ENCODE data around the gene LDLRAD4.
"Not testable (repeated sequence)": the region's sequence is repeated elsewhere in the genome, so short reads cannot be mapped to it uniquely, and the experiment has no call there.

LDLRAD4 gene

GRCh38 chr18:13262358-13262680 is 43.8 kb downstream of the LDLRAD4 start:
- not testable (repeated sequence) for FAIRE-seq; DNase-seq (ENCODE audit: extremely low spot score, insufficient read length, low read depth)

DNA sequence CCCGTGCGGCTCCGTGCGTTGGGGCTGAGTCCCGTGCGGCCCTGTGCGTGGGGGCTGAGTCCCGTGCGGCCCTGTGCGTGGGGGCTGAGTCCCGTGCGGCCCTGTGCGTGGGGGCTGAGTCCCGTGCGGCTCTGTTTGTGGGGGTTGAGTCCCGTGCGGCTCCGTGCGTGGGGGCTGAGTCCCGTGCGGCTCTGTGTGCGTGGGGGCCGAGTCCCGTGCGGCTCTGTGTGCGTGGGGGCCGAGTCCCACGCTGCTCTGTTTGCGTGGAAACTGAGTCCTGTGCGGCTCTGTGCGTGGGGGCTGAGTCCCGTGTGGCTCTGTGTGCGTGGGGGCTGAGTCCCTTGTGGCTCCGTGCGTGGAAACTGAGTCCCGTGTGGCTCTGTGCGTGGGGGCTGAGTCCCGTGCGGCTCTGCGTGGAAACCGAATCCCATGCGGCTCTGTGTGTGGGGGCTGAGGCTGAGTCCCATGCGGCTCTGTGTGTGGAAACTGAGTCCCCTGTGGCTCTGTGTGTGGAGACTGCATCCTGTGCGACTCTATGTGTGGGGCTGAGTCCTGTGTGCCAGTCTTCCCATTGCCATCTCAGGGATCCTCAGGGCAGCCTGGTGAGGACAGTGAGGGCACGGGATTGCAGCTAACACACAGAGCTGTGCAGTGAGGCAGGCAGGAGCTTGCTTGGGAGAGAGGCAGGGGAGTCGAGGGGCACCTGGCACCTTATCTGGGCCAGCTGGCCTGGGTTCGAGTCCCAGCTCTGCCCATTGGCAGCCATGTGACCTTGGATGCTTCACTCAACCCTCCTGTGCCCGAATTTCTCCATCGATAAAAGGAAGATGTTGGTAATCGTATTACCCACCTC is 44.5 kb downstream of the LDLRAD4 start:
- no peak for FAIRE-seq
- no peak for DNase-seq (ENCODE audit: extremely low spot score, insufficient read length, low read depth)

GRCh38 chr18:13264091-13265007 is 45.8 kb downstream of the LDLRAD4 start:
- DNase-seq (ENCODE audit: extremely low spot score, insufficient read length, low read depth), result no peak
- no peak for FAIRE-seq

- no peak for FAIRE-seq
- DNase-seq (ENCODE audit: extremely low spot score, insufficient read length, low read depth), result no peak
These were observed 46.7 kb downstream of the LDLRAD4 start for GRCh38 chr18:13265008-13265910.

- DNase-seq (ENCODE audit: extremely low spot score, insufficient read length, low read depth), result no peak
- FAIRE-seq, result no peak
These were observed 47.3 kb downstream of the LDLRAD4 start for GRCh38 chr18:13265911-13266217.

GRCh38 chr18:13266218-13267100 is 47.9 kb downstream of the LDLRAD4 start:
- FAIRE-seq (no peak), DNase-seq (ENCODE audit: extremely low spot score, insufficient read length, low read depth) (no peak)

- DNase-seq (ENCODE audit: extremely low spot score, insufficient read length, low read depth), result no peak
- FAIRE-seq, result no peak
These were observed 48.9 kb downstream of the LDLRAD4 start for GRCh38 chr18:13267431-13267873.

DNA sequence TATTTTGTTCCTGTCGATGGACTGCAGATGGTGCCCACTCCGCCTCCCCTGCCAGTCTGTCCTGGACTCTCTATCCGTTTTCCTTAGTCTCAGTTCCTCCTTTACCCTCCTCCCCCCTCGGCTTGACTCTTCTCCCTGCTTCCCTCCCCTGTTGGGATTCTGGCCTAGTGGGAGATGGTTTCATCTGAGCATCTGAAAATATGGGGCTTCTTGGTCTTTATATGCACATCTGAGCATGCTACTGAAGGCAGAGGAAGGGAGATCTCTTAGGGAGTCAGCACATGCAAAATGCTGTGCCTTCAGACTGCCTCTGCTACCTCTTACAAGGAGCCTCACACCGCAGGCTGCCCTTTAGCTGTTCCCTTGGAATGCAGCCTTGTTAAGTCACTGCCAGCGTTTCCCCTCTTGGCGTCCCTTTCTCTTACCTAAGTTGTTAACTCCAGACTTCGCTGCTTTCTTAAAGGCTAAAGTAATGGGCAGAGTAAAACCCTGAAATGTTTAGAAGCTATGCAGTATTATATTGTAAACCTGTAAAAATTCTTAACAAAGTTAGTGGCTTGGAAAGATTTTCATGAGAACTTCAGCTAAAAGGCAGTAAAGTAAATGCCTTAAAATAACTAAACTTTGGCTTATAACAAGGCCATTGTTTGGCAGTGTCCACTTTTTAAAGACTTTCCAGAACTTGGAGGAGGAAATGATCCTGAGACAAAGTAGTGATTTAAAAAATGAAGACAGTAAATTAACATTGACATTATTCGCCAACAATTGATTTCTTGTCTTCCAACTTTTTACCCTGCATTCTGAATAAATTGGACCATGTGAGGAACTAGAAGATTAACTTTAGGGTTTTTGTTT is 49.8 kb downstream of the LDLRAD4 start:
- no peak for FAIRE-seq

GRCh38 chr18:13269013-13269280 is 50.4 kb downstream of the LDLRAD4 start:
- no peak for FAIRE-seq
- no peak for DNase-seq (ENCODE audit: extremely low spot score, insufficient read length, low read depth)

More for the DNA sequence above, 49.8 kb downstream of the LDLRAD4 start:
- DNase-seq (ENCODE audit: extremely low spot score, insufficient read length, low read depth), result no peak

DNA sequence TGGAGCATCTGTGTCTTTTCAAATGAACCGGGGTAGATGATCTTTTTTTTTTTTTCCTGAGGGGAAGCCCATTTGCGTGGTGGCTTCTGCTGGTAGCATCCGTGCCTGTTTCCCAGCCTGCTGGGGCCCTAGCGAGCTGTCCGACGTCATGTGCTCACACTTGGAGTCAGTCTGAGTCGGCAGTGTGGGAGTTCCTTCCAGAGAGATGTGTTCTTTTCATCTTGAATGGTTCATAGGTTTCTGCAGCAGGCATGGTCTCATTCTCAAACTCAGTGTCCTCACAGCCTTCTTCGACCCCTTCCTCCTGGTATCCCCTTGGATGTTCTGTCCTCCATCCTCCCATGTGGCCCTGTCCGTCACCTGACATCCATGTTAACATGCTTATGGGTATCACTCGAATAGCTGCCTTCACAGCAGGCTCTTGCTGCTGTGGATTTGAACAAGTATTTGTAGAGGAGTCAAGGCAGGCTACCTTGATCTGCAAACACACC is 51.0 kb downstream of the LDLRAD4 start:
- FAIRE-seq (no peak), DNase-seq (ENCODE audit: extremely low spot score, insufficient read length, low read depth) (no peak)

GRCh38 chr18:13270279-13270855 is 51.8 kb downstream of the LDLRAD4 start:
- FAIRE-seq (no peak), DNase-seq (ENCODE audit: extremely low spot score, insufficient read length, low read depth) (no peak)

DNA sequence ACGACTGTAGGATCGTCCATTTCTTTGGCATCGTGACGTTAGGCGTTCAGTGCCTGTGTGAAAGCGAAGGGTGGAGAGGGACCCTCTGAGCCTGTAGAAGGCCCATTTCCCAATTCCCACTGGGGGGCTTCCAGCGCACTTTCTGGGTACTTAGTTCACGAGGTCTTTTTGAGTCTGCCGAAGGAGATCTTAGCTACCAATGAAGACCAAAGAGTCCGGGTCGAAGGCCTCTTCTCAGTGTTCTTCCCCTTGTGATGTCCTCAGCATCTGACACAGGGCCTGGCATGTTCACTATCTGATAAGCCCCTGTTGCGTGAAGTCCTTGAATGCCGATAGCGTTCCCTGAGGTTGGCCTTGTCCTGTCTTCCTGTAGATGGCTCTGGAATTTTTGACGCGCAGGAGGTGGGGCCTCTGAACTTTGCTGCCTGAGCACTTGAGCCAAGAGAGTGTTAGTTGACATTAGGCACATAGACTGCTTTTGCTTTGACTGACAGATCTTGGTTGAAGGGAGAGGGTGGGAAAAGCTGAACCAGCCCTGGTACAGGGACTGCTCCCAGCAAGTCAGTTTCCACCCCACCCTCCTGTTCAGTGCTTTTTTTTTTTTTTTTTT is 52.8 kb downstream of the LDLRAD4 start:
- no peak for DNase-seq (ENCODE audit: extremely low spot score, insufficient read length, low read depth)
- FAIRE-seq, result no peak

DNA sequence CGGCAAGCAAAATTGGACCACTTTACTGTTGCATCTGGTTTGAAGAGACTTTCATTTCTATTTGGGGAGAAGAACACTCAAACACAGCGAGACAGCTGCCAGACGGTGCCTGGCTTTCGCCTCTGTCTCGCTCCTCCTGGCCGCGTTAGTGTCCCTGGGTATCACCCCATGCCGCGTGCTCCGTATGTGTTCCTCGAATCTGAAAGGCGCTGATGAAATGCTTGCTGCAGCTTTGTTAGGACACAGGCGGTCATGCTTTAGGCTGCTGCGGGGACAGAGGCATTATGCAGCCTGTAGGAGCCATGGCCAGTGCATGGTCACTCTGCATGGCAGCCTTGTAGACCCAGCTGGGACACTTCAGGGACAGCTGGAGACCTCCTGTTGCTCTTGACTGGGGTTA is 53.9 kb downstream of the LDLRAD4 start:
- FAIRE-seq (no peak), DNase-seq (ENCODE audit: extremely low spot score, insufficient read length, low read depth) (no peak)

DNA sequence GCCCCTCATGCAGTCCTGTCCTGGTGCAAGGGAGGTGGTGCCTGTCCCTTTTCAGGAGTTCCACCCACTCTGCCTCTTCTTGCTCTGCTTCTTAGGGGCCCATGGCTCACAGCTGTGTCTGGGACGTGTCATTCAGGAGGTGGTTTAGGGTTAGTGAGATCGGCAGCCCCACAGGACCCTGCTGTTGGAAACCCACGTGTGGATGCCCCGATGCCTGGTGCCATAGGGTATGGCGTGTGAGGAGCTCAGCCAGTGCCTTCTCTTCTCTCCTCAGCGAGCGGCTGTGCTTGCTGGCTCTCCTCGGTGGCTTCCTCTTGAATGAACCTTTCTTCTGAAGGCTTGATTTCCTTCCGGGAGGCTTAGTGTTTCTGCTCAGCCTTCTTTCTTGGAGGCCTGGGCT is 55.2 kb downstream of the LDLRAD4 start:
- FAIRE-seq (no peak), DNase-seq (ENCODE audit: extremely low spot score, insufficient read length, low read depth) (no peak)

DNA sequence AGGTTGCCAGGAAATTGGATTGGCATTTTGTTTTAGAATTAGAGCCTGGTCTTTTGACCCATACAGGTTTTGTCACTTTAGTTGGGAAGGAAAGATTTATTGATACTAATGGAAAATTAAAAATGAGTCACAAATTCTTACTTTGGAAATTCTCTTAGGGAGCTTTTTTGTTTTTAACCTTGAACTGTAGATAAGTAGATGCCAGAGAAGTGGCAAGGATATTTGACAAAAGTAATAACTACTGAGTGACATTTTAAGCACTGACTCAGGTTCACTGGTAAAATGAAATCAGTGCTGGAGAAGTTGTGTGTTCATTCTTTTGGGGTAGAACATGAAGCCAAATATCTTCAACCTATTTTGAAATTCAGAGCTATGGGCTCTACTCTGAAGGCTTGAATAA is 56.5 kb downstream of the LDLRAD4 start:
- FAIRE-seq, result no peak

DNA sequence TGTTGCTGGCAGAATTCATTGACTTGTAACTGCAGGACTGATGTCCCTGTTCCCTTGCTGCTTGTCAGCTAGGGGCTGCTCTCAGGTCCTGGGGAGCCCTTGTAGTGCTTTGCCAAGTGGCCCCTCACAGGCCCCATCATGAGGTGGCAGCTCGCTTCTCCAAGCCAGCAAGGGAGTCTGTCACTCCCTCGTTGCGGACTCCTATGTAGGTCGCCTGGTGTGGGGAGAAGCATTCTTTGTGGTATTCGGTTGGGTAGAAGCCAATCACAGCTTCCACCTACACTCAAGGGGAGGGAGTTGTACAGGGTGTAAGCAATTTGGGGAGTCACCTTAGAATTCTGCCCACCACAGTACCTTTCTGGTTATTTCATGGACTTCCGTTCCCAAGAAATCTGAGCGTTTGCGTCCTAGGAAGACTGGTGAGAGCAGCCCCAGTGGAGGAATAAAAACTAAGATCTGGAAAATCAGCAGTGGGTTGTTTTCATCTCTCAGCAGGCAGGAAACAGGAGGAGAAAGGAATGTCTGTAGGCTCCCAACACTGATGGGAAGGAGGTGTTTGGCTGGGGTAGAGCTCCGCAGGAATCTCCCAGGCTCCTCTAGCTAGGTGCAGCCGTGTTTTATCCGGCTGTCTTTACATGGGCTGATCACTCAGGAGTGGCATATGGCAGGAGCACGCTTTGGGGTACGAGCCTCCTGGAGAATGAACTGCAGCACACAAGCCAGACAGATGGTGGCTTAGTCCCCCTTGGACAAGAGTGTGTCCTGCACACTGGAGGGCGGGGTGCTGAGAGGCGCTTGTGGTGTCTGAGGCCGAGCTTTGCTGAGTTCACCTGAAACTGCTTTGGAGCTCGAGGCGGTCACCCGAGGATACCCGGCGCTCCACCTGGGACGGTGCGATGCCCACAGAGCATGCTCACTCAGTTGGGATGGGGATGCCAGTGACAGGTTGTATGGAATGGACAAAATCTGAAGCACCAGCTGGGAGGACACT is 58.3 kb downstream of the LDLRAD4 start:
- DNase-seq (ENCODE audit: extremely low spot score, insufficient read length, low read depth) (no peak), FAIRE-seq (no peak)

More for the DNA sequence above, 56.5 kb downstream of the LDLRAD4 start:
- DNase-seq (ENCODE audit: extremely low spot score, insufficient read length, low read depth), result no peak

Data from GM18507 (cell line).